LoVo (cell line): ENCODE results near the gene ZCCHC14.

ENCODE experiments used
- DNase-seq: peaks from one replicate; pipeline ENCODE4 v3.0.0-alpha.2; 2016; ENCODE audit warnings: low spot score

Gene ZCCHC14

GRCh38 chr16:87457061-87457611 lies 35.7 kb downstream of the ZCCHC14 start:
- DNase-seq: no peak

- DNase-seq: no peak
Measured at GRCh38 chr16:87454391-87454790, 38.4 kb downstream of the ZCCHC14 start.

DNA sequence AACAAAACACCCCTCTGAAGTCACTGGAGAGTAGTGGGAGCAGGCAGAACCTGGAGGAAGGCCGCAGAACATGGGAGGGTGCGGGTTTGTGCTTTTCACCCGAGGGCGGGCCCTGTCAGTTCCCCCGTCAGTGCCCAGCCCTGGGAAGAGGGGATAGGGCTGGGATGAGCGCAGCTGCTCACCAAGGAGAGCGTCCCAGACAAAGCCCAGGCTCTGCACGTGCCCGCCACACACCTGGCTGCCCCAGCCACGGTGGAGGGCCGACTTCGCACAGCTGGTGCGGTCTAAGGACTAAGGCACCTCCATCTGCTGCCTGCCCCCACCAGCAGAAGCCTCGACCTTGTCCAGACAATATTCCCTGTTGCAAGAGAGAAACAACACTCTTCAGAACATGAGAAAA lies 39.5 kb downstream of the ZCCHC14 start:
- DNase-seq: no peak

- no peak for DNase-seq
Measured at GRCh38 chr16:87451563-87452210, 41.1 kb downstream of the ZCCHC14 start.

- no peak for DNase-seq
Measured at GRCh38 chr16:87448866-87449265, 44.0 kb downstream of the ZCCHC14 start.

GRCh38 chr16:87447323-87447722 lies 45.5 kb downstream of the ZCCHC14 start:
- DNase-seq: no peak

- DNase-seq: no peak
Measured at GRCh38 chr16:87446479-87446878, 46.3 kb downstream of the ZCCHC14 start.

GRCh38 chr16:87445486-87445885 lies 47.3 kb downstream of the ZCCHC14 start:
- no peak for DNase-seq

DNA sequence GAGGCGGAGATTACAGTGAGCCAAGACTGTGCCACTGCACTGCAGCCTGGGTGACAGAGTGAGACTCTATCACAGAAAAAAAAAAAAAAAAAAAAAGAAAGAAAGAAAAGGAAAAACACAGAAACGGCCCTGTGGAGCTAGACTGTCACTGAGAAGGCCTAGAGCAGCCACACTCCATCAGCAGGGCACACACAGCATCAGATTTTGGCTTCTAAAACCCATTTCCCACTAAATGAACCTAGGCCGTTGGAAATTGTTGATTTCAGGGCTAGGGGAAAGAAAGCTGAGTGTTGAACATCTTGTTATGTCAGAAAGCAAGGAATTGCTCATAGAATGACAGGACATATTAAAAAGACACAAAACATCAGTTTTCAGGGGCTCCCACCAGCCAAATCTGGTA lies 48.9 kb downstream of the ZCCHC14 start:
- DNase-seq: no peak

- no peak for DNase-seq
Measured at GRCh38 chr16:87443016-87443415, 49.8 kb downstream of the ZCCHC14 start.

DNA sequence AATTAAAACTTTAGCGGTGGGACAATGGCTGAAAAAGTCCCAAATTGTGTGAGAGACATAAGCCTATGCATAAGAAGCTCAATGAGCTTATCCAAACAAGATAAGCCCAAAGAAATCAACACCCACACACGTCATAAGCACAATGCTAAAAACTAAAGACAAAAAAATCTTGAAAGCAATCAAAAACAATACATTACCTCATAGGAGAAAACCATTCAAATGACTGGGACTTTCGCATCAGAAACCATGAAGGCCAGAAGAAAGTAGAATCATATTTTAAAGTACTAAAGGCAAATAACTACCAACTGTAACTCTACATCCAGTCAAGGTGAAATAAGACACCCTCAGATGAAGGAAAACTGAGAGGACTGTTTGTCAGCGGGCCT lies 50.2 kb downstream of the ZCCHC14 start:
- DNase-seq: no peak

DNA sequence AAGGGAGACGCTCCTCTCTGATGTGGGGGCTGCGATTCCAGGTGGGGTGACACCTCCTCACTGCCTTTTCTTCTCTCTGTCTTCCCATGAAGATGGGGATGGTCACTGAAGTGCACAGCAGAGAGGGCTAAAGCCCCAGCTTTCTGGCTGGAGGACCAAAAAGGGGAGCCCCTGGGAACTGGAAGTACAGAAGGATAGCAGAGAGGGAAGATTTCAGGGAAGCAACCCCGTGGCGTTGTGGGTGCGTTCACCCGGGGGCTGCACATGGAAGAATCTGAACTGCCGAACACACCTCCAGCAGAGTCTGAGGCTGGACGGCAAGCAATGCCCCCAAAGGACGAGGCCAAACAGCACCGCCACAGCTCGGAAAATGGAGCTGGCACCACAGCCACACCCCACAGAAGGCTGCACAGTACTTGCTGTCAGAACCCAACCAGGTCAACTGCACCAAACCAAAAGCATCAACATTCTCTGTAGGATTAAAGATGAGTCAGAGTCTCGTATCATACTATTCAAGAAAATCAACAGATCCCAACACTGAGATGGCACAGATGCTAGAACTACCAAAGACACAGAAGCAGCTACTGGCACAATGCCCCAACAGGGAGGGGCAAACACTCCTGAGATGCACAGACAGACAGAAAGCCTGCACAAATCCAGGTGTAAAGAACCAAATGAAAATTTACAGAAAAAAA lies 50.8 kb downstream of the ZCCHC14 start:
- DNase-seq: no peak

DNA sequence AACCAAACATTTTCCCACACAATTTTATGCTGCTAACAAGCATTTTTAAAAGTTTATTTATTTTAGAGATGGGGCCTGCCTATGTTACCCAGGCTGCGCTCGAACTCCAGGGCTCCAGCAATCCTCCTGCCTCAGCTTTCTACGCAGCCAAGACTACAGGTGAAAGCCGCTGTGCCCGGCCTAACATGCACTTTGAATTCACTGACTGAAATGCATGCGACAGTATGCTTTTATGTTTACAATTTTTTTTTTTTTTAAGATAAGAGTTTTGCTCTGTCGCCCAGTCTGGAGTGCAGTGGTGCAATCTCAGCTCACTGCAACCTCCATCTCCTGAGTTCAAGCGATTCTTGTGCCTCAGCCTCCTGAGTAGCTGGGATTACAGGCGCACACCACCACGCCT lies 52.9 kb downstream of the ZCCHC14 start:
- no peak for DNase-seq

- no peak for DNase-seq
Measured at GRCh38 chr16:87438611-87438985, 54.2 kb downstream of the ZCCHC14 start.

DNA sequence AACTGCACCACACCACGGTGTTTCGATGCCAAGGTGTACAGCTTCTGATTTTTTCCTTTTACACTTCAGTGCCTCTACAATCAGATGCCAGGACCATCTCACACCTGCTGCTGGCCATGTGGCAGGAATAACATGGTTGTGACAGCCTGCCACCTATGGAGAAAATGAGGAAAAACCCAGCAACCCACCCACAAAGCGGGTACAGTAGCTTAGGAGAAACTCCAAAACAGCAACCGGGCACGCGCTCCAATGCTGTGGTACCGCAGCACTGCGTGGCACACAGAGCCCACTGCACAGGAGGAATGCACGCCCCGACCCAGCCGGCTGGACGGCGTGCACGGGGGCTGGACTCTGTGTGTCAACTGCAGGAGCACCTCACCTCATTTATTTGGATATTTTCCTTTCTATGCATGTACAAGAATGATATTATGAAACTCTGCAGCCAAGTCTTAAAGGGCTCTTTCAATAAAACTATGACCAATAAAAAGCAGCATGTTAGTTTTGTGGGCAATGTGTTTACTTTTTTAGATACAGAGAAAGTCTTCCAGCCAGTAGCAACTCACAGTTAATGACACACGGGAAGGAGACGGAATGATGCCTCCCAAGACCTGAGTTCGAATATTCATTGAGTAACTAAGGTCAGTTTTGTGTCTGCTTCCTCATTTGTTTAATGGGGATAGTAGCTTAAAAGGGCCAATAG lies 54.8 kb downstream of the ZCCHC14 start:
- no peak for DNase-seq

GRCh38 chr16:87437327-87437726 lies 55.5 kb downstream of the ZCCHC14 start:
- DNase-seq: no peak

- no peak for DNase-seq
Measured at GRCh38 chr16:87436225-87437172, 56.3 kb downstream of the ZCCHC14 start.

DNA sequence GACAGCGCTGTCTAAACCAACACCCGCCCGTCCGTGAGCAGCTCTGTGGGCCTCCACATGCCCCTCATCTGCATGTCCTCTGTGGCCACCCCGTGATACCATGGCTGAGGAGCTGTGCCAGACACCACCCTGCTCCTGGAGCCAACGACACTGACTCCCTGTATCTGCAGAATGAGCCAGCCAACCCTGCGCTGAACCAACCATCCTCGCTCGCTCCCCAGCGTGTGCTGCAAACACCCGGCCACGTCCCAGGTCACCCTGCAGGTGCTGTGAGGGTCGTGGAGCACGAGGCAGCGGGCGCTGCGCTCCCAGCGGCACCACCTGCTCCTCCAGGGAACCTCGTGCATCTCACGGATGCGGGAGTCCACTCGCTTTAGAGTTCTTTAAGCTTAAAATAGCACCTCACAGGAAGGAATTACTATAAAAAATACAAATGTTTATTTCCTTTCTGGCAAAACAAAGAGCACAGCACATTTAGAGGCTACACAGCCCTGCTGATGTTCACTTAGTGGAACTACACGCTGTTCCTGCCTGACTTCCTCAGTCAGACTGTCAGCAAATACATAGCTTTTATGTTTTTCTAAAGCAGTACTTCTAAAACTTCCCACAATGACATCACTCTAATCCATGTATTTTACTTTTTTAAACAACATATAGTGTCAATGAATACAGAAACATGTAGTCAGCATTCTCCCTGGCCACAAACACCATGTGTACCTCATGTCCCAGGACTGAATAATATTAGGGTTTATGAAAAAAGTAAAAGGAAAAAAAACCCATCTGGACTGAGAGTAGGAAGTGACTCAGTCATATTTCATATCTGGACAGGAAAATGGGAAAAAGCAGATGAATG lies 57.2 kb downstream of the ZCCHC14 start:
- no peak for DNase-seq

- no peak for DNase-seq
Measured at GRCh38 chr16:87434146-87434667, 58.6 kb downstream of the ZCCHC14 start.

- no peak for DNase-seq
Measured at GRCh38 chr16:87432330-87432915, 60.4 kb downstream of the ZCCHC14 start.
